ENCODE measurements around the gene ARSJ. TPM values are rescaled to one million over a fixed set of nuclear protein-coding genes. Genes with fewer than 3 reads are reported as not detected.

Gene ARSJ
- total and polyA plus RNA-seq, 8 donors: 0.80 to 5.7 (median 2.3) TPM

GRCh38 chr4:113953888-113954287 is 25.6 kb downstream of the ARSJ start:
- FAIRE-seq: peak; percentile 17
- intact Hi-C loops (cut with DNase I): no loop called here
- H3K27ac ChIP-seq: no peak overlapping the region
- H3K9me3 ChIP-seq: no peaks in the 10 kb centered on the region
- H3K4me3 ChIP-seq: no peak overlapping the region
- TF ChIP-seq, protein P1, sequence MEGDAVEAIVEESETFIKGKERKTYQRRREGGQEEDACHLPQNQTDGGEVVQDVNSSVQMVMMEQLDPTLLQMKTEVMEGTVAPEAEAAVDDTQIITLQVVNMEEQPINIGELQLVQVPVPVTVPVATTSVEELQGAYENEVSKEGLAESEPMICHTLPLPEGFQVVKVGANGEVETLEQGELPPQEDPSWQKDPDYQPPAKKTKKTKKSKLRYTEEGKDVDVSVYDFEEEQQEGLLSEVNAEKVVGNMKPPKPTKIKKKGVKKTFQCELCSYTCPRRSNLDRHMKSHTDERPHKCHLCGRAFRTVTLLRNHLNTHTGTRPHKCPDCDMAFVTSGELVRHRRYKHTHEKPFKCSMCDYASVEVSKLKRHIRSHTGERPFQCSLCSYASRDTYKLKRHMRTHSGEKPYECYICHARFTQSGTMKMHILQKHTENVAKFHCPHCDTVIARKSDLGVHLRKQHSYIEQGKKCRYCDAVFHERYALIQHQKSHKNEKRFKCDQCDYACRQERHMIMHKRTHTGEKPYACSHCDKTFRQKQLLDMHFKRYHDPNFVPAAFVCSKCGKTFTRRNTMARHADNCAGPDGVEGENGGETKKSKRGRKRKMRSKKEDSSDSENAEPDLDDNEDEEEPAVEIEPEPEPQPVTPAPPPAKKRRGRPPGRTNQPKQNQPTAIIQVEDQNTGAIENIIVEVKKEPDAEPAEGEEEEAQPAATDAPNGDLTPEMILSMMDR (IDR thresholded peaks at IDR 0.05): no peak
- no peak for ATAC-seq
- no peaks in the 10 kb centered on the region for H3K36me3 ChIP-seq
- H3K27me3 ChIP-seq: no peaks in the 10 kb centered on the region
- WGBS, 2 donors: 69 to 90% methylated on average over 1 of the region's 1 CpG
- H3K4me1 ChIP-seq: peaks cover 0 to 2% (median 0%) of the 10 kb centered on the region in 3 donors
- no peak for DNase-seq

GRCh38 chr4:113952452-113953029 is 26.9 kb downstream of the ARSJ start:
- Histone ChIP-seq H3K4me3 (no peak overlapping the region), H3K36me3 (no peaks in the 10 kb centered on the region), H3K27me3 (no peaks in the 10 kb centered on the region), H3K9me3 (no peaks in the 10 kb centered on the region), H3K27ac (no peak overlapping the region), H3K4me1 (no peaks in the 10 kb centered on the region)
- intact Hi-C loops (cut with DNase I): no loop called here
- DNase-seq (peak in 2 of 6 donors; percentile 3 to 19), ATAC-seq (peak; percentile 63 to 89 (median 86)), FAIRE-seq (peak; percentile 54)
- WGBS, 2 donors: 41 to 43% methylated on average over 9 of the region's 9 CpGs
- TF ChIP-seq, protein P1 (IDR thresholded peaks at IDR 0.05): peak in 3 of 4 donors; percentile 46 to 58 (median 58)

DNA sequence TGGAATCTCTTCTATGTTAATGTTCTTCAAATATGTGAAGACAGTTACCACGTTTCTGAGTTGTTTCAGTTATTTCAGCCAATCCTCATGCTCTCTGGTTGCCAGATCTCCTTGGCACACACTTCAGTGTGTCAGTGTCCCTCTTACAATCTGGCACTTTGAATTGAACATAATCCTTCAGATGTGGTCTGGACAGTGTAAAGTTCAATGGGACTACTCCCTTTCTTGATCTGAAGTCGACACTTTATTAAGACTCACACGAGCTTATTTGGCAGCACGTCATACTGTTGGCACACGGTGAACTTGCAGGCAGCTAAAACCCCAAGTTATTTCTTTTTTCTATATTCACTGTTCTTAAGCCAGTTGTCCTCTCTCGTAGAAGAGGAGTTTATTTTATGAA is 28.2 kb downstream of the ARSJ start:
- Histone ChIP-seq H3K27ac (no peak overlapping the region), H3K4me3 (no peak overlapping the region), H3K36me3 (no peaks in the 10 kb centered on the region), H3K27me3 (no peaks in the 10 kb centered on the region), H3K4me1 (no peaks in the 10 kb centered on the region), H3K9me3 (no peaks in the 10 kb centered on the region)
- no peak for DNase-seq
- WGBS, 2 donors: 27 to 31% methylated on average over 6 of the region's 6 CpGs
- intact Hi-C loops (cut with DNase I): no loop called here
- FAIRE-seq: no peak
- TF ChIP-seq, protein P1 (IDR thresholded peaks at IDR 0.05): no peak
- peak in 2 of 4 donors; percentile 36 to 37 for ATAC-seq

GRCh38 chr4:113950207-113950606 is 29.2 kb downstream of the ARSJ start:
- H3K4me3 ChIP-seq: no peak overlapping the region
- H3K36me3 ChIP-seq: no peaks in the 10 kb centered on the region
- FAIRE-seq (no peak), ATAC-seq (no peak), DNase-seq (no peak)
- intact Hi-C loops (cut with DNase I): no loop called here
- H3K27ac ChIP-seq: no peak overlapping the region
- H3K9me3 ChIP-seq: no peaks in the 10 kb centered on the region
- H3K27me3 ChIP-seq: no peaks in the 10 kb centered on the region
- TF ChIP-seq, protein P1 (IDR thresholded peaks at IDR 0.05): no peak
- H3K4me1 ChIP-seq: no peaks in the 10 kb centered on the region

- ATAC-seq (no peak), DNase-seq (no peak), FAIRE-seq (no peak)
- TF ChIP-seq, protein P1 (IDR thresholded peaks at IDR 0.05): no peak
- Histone ChIP-seq H3K9me3 (no peaks in the 10 kb centered on the region), H3K36me3 (no peaks in the 10 kb centered on the region), H3K27me3 (no peaks in the 10 kb centered on the region), H3K4me3 (no peak overlapping the region), H3K27ac (no peak overlapping the region), H3K4me1 (no peaks in the 10 kb centered on the region)
- WGBS, 2 donors: 88 to 90% methylated on average over 1 of the region's 1 CpG
- intact Hi-C loops (cut with DNase I): no loop called here
Measured at GRCh38 chr4:113947484-113947883, 32.0 kb downstream of the ARSJ start.
